HepG2 (cell line): ENCODE data around the gene ZNF385B. TPM values are rescaled to one million over a fixed set of nuclear protein-coding genes. Genes with fewer than 3 reads are reported as not detected.

Source experiments
- BRCA1 ChIP-seq: sonication (generic); formaldehyde crosslinking; IDR thresholded peaks from 2 replicates; pipeline ENCODE4 v1.4.0; 2020; ENCODE audit warnings: missing genetic modification reagents
- CBX1 ChIP-seq: IDR thresholded peaks from one replicate; pipeline ENCODE4 v1.6.1; 2016; ENCODE audit warnings: antibody characterized with exemption, low read depth
- CHCHD3 ChIP-seq: sonication (generic); formaldehyde crosslinking; IDR thresholded peaks from 2 replicates; pipeline ENCODE4 v1.8.0; 2022; ENCODE audit warnings: mild to moderate bottlenecking, missing genetic modification reagents, moderate library complexity
- EHMT2 ChIP-seq: fragments of 200-600 bp; sonication (generic); IDR thresholded peaks from 2 replicates; pipeline ENCODE4 v1.7.0; 2017; ENCODE audit warnings: antibody characterized with exemption, low read depth, low read length, borderline replicate concordance
- HNRNPLL ChIP-seq: fragments of 200-400 bp; formaldehyde crosslinking; IDR thresholded peaks from 2 replicates; pipeline ENCODE4 v1.6.1; 2017; ENCODE audit warnings: mild to moderate bottlenecking, low read depth, low read length; ENCODE audit not compliant: poor library complexity, severe bottlenecking
- RARG ChIP-seq: sonication (generic); formaldehyde crosslinking; IDR thresholded peaks from 2 replicates; pipeline ENCODE4 v1.4.0; 2020; ENCODE audit warnings: low read depth, mild to moderate bottlenecking, missing genetic modification reagents
- STAG1 ChIP-seq: sonication (generic); formaldehyde crosslinking; IDR thresholded peaks from 2 replicates; pipeline ENCODE4 v1.4.0; 2020; ENCODE audit warnings: missing genetic modification reagents
- XRCC5 ChIP-seq: fragments of 200-400 bp; formaldehyde crosslinking; optimal IDR thresholded peaks from 2 replicates; pipeline ENCODE3; 2017; ENCODE audit warnings: mild to moderate bottlenecking, low read length
- ZNF180 ChIP-seq: sonication (generic); formaldehyde crosslinking; IDR thresholded peaks from 2 replicates; pipeline ENCODE4 v1.4.0; 2020; ENCODE audit warnings: low read depth, missing genetic modification reagents, borderline replicate concordance
- ZNF256 ChIP-seq: sonication (generic); formaldehyde crosslinking; conservative IDR thresholded peaks from 2 replicates; pipeline ENCODE4 v1.4.0; 2020; ENCODE audit warnings: missing genetic modification reagents
- ZNF280D ChIP-seq: sonication (generic); formaldehyde crosslinking; IDR thresholded peaks from 2 replicates; pipeline ENCODE4 v1.5.1; 2020; ENCODE audit warnings: mild to moderate bottlenecking, missing genetic modification reagents
- ZNF687 ChIP-seq: sonication (generic); formaldehyde crosslinking; IDR thresholded peaks from 2 replicates; pipeline ENCODE4 v1.5.1; 2020; ENCODE audit warnings: mild to moderate bottlenecking, missing genetic modification reagents, moderate library complexity
- ZNF691 ChIP-seq: sonication (generic); formaldehyde crosslinking; IDR thresholded peaks from 2 replicates; pipeline ENCODE4 v1.4.0; 2020; ENCODE audit warnings: missing genetic modification reagents, low read depth, mild to moderate bottlenecking, borderline replicate concordance
- ZNF766 ChIP-seq: sonication (generic); formaldehyde crosslinking; IDR thresholded peaks from 2 replicates; pipeline ENCODE4 v1.5.0; 2020; ENCODE audit warnings: missing genetic modification reagents, borderline replicate concordance
- ZNF83 ChIP-seq: sonication (generic); formaldehyde crosslinking; IDR thresholded peaks from 2 replicates; pipeline ENCODE4 v1.4.0; 2020; ENCODE audit warnings: missing genetic modification reagents, mild to moderate bottlenecking, borderline replicate concordance
- ZNF841 ChIP-seq: sonication (generic); formaldehyde crosslinking; IDR thresholded peaks from 2 replicates; pipeline ENCODE4 v1.8.1; 2023; ENCODE audit warnings: missing genetic modification reagents, borderline replicate concordance
- ZNF879 ChIP-seq: sonication (generic); formaldehyde crosslinking; IDR thresholded peaks from 2 replicates; pipeline ENCODE4 v1.8.1; 2023; ENCODE audit warnings: missing genetic modification reagents
- polyA plus RNA-seq, 8 experiments: library from polyadenylated mRNA; depleted of rRNA in 3 of 8; stranded (reverse) in 7 of 8; unstranded in 1 of 8; fragments of >200 nt; fragmentation: Illumina TruSeq in 4 of 8; extraction: Trizol in 4 of 8; gene quantifications; 2 replicates each; pipeline versions ENCODE4 v1.2.1 to v1.2.3, GENCODE V29; 2011 to 2016; ENCODE audit warnings: low read depth in 4 of 8, missing spikeins in 1 of 8, mixed read lengths in 1 of 8; ENCODE audit not compliant: insufficient read depth in 1 of 8
- total RNA-seq, 5 experiments: library from RNA; depleted of rRNA; stranded (reverse); fragments of >200 nt; fragmentation: Illumina TruSeq; extraction: Trizol; gene quantifications; 2 replicates each; pipeline ENCODE4 v1.2.3, GENCODE V29; 2016; ENCODE audit warnings: low read depth in 1 of 5
- TF ChIP-seq, protein P1 (sequence below): sonication (generic); formaldehyde crosslinking; IDR thresholded peaks from 2 replicates; pipeline ENCODE4 v1.9.0; 2021; ENCODE audit warnings: missing genetic modification reagents, borderline replicate concordance

The ZNF385B gene
- total and polyA plus RNA-seq, 2 of the 13 experiments (the other 11 are each of a cell fraction or from before 2014, with no cell fraction given), result 3.3 to 6.7 TPM

DNA sequence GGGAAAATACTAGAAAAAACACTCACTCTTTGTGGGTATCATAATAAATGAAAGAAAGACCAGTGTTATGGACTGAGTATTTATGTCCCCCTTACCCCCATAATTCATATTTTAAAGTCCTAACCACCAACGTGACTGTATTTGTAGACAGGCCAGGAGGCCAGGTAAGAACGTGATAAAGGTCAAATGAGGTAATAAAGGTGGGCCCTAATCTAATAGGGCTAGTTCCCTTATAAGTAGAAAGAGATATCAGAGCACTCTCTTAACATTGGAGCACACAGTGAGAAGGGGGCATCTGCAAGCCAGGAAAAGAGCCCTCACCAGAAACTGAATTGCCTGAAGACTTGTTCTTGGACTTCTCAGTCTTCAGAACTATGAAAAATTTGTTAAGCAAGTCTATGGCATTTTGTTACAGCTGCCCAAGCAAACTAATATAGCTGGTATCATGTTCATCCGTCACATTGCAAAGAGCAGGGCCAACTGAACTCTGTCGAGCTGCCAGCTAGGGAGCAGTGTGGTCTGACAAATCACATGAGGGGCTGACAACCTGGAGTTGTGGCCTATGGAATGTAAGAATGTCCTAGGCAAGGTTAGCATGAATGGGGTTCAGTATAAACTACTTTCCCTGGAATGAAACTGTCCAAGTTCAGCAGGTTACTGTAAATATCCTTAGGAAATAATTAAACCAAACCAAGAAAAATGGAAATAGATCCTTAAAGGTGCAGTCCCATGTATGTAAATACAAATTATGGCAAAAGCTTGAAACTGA, 280.9 kb downstream of the ZNF385B start (continued):
- TF ChIP-seq STAG1 (peak; percentile 67), CHCHD3 (CRISPR knock-in tag) (no peak), CBX1 (no peak), BRCA1 (CRISPR knock-in tag) (no peak), ZNF687 (CRISPR knock-in tag) (no peak), ZNF256 (no peak; the same call in 1 of the 2 replicates), XRCC5 (no peak), ZNF180 (CRISPR knock-in tag) (no peak), ZNF280D (CRISPR knock-in tag) (no peak), HNRNPLL (no peak), ZNF83 (CRISPR knock-in tag) (no peak), EHMT2 (no peak), ZNF879 (no peak), ZNF841 (no peak), ZNF766 (CRISPR knock-in tag) (no peak), ZNF691 (no peak), RARG (CRISPR knock-in tag) (no peak)
- TF ChIP-seq, protein P1, sequence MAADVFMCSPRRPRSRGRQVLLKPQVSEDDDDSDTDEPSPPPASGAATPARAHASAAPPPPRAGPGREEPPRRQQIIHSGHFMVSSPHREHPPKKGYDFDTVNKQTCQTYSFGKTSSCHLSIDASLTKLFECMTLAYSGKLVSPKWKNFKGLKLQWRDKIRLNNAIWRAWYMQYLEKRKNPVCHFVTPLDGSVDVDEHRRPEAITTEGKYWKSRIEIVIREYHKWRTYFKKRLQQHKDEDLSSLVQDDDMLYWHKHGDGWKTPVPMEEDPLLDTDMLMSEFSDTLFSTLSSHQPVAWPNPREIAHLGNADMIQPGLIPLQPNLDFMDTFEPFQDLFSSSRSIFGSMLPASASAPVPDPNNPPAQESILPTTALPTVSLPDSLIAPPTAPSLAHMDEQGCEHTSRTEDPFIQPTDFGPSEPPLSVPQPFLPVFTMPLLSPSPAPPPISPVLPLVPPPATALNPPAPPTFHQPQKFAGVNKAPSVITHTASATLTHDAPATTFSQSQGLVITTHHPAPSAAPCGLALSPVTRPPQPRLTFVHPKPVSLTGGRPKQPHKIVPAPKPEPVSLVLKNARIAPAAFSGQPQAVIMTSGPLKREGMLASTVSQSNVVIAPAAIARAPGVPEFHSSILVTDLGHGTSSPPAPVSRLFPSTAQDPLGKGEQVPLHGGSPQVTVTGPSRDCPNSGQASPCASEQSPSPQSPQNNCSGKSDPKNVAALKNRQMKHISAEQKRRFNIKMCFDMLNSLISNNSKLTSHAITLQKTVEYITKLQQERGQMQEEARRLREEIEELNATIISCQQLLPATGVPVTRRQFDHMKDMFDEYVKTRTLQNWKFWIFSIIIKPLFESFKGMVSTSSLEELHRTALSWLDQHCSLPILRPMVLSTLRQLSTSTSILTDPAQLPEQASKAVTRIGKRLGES (CRISPR knock-in tag), result no peak
